ENCODE measurements around the gene SCGB3A2.
"Not testable (repeated sequence)": the region's sequence is repeated elsewhere in the genome, so short reads cannot be mapped to it uniquely, and the experiment has no call there.

SCGB3A2 gene

GRCh38 chr5:147863454-147864158 is 14.9 kb upstream of the SCGB3A2 start:
- no peak for DNase-seq (ENCODE audit: low read depth)

GRCh38 chr5:147869112-147869511 is 9.4 kb upstream of the SCGB3A2 start:
- no peak for DNase-seq (ENCODE audit: low read depth)

- not testable (repeated sequence) for DNase-seq (ENCODE audit: low read depth)
Measured at GRCh38 chr5:147869892-147870291, 8.6 kb upstream of the SCGB3A2 start.

- not testable (repeated sequence) for DNase-seq (ENCODE audit: low read depth)
Measured at GRCh38 chr5:147871980-147872549, 6.4 kb upstream of the SCGB3A2 start.

DNA sequence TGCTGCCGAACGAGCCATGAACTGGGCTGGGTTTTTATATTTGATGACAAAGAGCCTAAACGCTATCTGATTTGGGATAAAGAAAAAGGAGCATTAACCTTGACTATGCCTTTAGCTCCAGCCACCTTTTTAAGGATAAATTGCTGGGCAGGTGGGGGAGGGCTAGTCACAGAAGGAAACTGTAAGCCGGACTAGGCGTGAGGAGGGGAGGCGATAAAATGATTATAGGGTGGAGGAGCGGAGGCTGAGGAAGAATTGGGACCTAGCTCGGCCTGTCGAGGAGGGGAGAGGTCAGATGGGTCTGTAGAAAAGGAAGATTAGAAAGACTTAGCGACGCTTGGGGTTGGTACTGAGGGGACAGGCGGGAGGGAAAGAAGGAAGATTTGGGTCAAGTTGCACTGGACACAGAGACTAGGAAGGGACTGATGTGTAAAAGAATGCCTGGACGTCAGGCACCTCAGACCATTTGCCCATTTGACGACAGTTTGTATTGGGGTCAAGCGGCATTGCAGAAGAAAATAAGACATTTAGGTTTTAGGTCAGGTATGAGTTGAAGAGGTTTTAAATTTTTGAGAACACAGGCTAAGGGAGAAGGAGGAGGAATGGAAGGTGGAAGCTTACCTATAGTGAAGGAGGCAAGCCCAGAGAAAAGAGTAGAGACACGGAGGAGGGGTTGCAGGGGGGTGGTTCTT is 5.6 kb upstream of the SCGB3A2 start:
- DNase-seq (ENCODE audit: low read depth) = not testable (repeated sequence)

DNA sequence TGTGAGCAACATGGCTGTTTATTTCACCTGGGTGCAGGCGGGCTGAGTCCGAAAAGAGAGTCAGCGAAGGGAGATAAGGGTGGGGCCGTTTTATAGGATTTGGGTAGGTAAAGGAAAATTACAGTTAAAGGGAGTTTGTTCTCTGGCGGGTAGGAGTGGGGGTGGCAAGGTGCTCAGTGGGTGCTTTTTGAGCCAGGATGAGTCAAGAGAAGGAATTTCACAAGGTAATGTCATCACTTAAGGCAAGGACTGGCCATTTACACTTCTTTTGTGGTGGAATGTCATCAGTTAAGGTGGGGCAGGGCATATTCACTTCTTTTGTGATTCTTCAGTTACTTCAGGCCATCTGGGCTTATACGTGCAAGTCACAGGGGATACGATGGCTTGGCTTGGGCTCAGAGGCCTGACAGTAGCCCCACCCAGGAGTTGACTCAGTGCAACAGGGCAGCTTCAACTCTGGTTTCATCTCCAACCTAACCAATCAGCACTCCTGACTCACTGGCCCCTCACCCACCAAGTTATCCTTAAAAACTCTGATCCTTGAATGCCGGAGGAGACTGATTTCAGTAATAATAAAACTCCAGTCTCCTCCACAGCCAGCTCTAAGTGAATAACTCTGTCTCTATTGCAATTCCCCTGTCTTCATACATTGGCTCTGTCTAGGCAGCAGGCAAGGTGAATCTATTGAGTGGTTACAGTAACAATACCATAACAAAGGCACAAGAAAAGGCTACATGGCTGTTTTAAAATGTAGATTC is 4.2 kb upstream of the SCGB3A2 start:
- DNase-seq (ENCODE audit: low read depth) = not testable (repeated sequence)

DNA sequence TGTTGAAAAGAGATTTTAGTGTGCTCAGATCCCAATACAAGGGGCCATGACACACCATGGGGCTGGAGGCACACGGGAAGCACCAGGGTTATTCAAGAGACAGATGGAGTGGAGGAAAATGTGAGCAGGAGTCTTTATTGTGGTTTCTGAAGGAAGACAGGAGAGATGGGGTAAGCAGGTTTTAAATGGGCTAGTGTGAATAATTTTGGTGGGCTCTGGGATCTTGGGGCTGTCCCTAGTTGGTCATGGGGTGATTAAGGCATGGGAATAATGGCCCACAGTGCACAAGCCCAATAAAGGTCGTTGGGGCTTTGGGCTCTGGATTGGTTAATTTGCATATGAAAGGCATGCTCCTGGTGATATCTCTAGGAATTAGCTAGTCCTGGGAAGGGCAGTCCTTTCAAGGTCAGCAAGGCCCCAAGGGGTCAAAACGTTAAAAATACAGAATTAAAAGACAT is 3.6 kb upstream of the SCGB3A2 start:
- DNase-seq (ENCODE audit: low read depth) = no peak

GRCh38 chr5:147876141-147876540 is 2.4 kb upstream of the SCGB3A2 start:
- no peak for DNase-seq (ENCODE audit: low read depth)

GRCh38 chr5:147876626-147877025 is 1.9 kb upstream of the SCGB3A2 start:
- DNase-seq (ENCODE audit: low read depth) = no peak

- DNase-seq (ENCODE audit: low read depth) = no peak
Measured at GRCh38 chr5:147879784-147880183, 1.3 kb downstream of the SCGB3A2 start.

DNA sequence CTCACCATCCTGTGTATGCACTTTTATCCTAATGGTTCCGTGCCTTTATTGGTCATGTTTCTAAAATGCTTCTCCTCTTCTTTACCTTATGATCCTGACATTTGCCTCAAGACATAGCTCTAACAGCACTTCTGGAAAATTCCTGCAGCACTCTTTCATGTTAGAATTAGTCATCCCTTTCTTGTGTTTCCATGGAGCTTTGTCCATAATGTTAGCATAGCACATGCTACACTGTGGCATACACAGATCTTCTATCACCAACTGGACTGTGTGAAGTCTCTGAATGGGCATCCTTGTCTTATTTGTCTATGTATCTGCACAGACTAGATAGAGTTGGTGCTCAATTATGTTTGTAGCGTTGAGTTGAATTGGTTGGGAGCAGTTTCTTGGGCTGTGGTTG is 2.0 kb downstream of the SCGB3A2 start:
- DNase-seq (ENCODE audit: low read depth) = no peak

GRCh38 chr5:147882586-147883313 is 4.2 kb downstream of the SCGB3A2 start:
- no peak for DNase-seq (ENCODE audit: low read depth)

GRCh38 chr5:147887026-147887627 is 8.6 kb downstream of the SCGB3A2 start:
- DNase-seq (ENCODE audit: low read depth) = no peak

- no peak for DNase-seq (ENCODE audit: low read depth)
Measured at GRCh38 chr5:147887930-147888329, 9.4 kb downstream of the SCGB3A2 start.

GRCh38 chr5:147892696-147893296 is 14.3 kb downstream of the SCGB3A2 start:
- no peak for DNase-seq (ENCODE audit: low read depth)

DNA sequence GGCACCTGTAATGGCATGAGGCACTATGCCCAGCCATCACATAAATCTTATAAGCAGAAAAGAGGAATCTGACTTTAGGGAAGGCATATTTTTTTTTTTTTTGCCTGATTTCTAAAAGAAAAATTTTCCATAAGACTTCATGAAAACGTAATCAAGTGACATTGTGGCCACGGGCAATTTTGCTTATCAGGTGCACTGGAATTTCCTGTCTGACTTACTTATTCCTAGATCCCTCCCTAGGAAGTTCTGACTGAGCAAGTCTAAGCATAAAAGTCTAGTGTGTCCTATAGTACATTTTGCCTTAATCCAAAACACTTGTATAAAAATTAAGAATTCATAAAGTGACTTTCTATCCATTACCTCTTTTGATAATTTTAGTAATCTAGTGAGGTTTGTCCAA is 15.3 kb downstream of the SCGB3A2 start:
- no peak for DNase-seq (ENCODE audit: low read depth)

- no peak for DNase-seq (ENCODE audit: low read depth)
Measured at GRCh38 chr5:147895864-147896263, 17.4 kb downstream of the SCGB3A2 start.

DNA sequence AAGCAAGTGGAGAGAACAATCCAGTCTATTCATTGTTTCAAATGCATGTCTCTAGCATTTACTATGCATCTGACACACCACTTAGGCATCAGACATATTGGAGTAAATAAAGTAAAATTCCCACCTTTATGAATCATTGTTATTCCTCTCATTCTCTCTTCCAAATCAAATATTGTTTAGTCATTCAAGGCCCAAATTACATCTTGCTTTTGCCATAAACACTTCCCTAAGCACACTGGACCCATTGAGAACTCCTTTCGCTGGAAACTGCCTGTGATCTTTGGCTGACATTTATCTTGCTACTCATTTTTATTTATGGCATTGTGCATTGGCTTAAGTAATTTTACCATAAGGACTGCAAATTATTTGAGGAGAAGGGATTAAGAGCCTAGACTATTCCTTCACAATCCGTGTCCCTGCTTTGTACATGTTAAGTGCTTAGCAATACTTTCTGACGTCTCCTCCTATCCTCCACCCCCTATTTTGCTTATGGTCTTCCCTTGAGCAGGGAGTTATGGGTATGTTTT is 20.4 kb downstream of the SCGB3A2 start:
- DNase-seq (ENCODE audit: low read depth) = no peak

- no peak for DNase-seq (ENCODE audit: low read depth)
Measured at GRCh38 chr5:147901599-147902039, 23.1 kb downstream of the SCGB3A2 start.

DNA sequence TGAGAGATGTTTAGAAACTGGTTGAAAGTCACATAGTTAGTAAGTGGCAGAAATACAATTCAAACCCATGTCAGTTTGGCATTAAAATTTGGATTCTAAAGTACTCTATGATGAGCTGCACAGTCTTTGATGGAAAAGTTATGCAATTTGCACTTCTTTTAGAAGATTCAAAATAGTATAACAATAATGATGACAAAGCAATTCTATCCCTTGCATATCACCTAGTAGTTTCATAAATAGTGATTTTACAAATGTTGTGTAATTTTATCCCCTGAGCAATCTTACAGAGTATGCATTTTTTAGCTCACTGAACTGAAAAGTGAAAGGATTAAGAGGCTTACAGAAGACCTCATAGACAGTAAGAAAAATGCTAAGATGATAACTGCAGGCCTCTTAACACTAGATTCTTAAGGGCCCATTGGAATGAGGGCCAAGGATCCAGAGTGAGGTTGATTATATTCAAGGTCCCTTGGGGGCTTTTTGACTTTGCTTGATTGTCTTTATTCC is 24.2 kb downstream of the SCGB3A2 start:
- DNase-seq (ENCODE audit: low read depth) = no peak

Measured in activated T-cell treated with anti-CD3 and anti-CD28 coated beads for 48 hours (primary cell).